ENCODE results near the gene GCSH.

- TF ChIP-seq CTCF (IDR thresholded peaks at IDR 0.05; ENCODE audit: insufficient read depth, low read length, poor library complexity, severe bottlenecking) (no peak), EZH2phosphoT487 (conservative IDR thresholded peaks at IDR 0.05; ENCODE audit: low read length) (no peak)
Measured at GRCh38 chr16:81097230-81097629, 1.0 kb upstream of the GCSH start.

Data from SU-DHL-6 (cell line).